Measurements from ENCODE around the gene REL.
"Not testable (repeated sequence)": the region's sequence is repeated elsewhere in the genome, so short reads cannot be mapped to it uniquely, and the experiment has no call there.

REL gene

DNA sequence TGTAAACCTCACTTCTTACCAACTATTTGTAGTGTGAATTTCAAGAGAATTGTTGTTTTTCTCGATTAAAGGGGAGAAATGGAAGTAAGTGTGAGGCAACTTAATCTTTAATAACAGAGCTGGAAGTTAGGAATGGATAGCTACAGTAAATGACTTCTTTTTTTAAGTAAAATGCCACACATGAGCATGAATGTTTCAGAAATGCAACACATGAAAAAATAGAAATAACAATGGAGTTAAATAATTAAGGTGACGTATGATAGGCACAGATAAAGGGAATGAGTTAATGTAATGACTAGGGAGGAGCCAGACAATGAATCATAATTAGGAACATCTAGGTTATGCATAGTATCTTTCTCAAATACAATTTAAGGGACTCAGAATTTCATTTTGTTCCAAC, 3.4 kb downstream of the REL start:
- no peak overlapping the region for H3K27ac ChIP-seq
- DNase-seq (ENCODE audit: low spot score), result peak; percentile 16
- POLR2A ChIA-PET (ENCODE audit: low non-redundant PET), result no interaction called here
- TF ChIP-seq, protein P1, sequence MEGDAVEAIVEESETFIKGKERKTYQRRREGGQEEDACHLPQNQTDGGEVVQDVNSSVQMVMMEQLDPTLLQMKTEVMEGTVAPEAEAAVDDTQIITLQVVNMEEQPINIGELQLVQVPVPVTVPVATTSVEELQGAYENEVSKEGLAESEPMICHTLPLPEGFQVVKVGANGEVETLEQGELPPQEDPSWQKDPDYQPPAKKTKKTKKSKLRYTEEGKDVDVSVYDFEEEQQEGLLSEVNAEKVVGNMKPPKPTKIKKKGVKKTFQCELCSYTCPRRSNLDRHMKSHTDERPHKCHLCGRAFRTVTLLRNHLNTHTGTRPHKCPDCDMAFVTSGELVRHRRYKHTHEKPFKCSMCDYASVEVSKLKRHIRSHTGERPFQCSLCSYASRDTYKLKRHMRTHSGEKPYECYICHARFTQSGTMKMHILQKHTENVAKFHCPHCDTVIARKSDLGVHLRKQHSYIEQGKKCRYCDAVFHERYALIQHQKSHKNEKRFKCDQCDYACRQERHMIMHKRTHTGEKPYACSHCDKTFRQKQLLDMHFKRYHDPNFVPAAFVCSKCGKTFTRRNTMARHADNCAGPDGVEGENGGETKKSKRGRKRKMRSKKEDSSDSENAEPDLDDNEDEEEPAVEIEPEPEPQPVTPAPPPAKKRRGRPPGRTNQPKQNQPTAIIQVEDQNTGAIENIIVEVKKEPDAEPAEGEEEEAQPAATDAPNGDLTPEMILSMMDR (conservative IDR thresholded peaks at IDR 0.05; ENCODE audit: low read depth), result no peak
- CTCF ChIA-PET, result no interaction called here

DNA sequence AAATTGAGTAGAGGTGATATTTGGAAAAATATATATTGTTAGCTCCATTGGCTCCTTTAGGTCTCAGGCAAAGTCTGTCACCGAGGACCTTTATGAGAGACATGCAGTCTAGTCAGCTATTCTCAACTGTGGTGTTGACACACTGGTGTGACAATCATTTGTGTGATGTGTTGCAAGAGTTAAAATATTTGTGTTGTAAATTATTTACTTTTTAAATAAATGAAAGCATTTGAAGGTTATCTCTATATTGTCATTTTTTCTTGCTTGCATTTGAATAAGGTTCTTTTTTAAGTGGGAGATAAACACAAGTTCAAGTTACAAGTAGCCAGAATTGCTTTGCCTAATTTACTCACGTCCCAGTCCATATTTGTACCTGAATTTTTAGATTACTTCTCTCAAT, 4.3 kb downstream of the REL start:
- H3K27ac ChIP-seq, result no peak overlapping the region
- DNase-seq (ENCODE audit: low spot score), result no peak
- ChIA-PET POLR2A (ENCODE audit: low non-redundant PET) (no interaction called here), CTCF (no interaction called here)
- TF ChIP-seq, protein P1 (conservative IDR thresholded peaks at IDR 0.05; ENCODE audit: low read depth), result no peak

DNA sequence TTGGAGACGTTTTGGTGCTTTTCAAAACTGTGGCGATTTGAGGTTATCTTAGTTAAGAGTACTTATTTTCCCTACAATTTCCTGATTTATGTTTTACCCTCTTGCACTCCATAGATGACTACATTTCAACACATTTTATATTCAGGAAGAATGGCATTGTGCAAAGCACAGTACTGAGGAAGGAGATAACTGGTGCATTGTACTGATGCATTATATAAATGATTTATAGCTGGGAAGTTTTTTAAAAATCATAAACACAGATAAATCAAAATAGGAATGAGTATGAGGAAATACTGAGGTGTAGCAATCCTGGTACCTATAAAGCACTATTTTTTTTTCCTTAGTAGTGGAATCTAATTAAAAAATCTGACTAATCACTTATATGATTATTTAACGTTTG, 5.6 kb downstream of the REL start:
- H3K27ac ChIP-seq, result no peak overlapping the region
- CTCF ChIA-PET, result interaction anchor here (0.6 kb wide), 2 partner anchors 10 to 33 kb away, joined by 3 read pairs; no protein-coding TSS in a partner anchor
- TF ChIP-seq, protein P1 (conservative IDR thresholded peaks at IDR 0.05; ENCODE audit: low read depth), result no peak
- POLR2A ChIA-PET (ENCODE audit: low non-redundant PET), result interaction anchor here (0.8 kb wide), 1 partner anchor 61 kb away, joined by 3 read pairs; no protein-coding TSS in a partner anchor
- DNase-seq (ENCODE audit: low spot score), result no peak

DNA sequence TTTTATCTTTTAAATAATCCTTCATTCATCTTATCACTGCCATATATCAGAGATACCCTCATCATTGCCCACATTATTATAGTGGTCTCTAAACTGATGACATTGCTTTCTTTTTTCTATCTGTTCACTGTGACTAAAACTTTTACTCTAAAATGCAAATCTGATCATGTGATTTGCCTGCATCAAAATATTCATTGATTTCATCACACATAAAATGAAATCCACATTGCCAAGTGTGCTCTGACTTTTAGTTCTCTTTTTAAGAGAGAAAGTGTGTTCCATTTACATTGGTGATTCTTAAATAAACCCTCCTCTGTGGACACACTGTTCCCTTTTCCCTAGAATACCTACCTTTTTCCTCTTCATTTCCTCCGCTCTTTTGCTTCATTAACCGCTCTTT, 7.5 kb downstream of the REL start:
- ChIA-PET CTCF (no interaction called here), POLR2A (ENCODE audit: low non-redundant PET) (no interaction called here)
- TF ChIP-seq, protein P1 (conservative IDR thresholded peaks at IDR 0.05; ENCODE audit: low read depth), result no peak
- no peak overlapping the region for H3K27ac ChIP-seq
- DNase-seq (ENCODE audit: low spot score), result no peak

DNA sequence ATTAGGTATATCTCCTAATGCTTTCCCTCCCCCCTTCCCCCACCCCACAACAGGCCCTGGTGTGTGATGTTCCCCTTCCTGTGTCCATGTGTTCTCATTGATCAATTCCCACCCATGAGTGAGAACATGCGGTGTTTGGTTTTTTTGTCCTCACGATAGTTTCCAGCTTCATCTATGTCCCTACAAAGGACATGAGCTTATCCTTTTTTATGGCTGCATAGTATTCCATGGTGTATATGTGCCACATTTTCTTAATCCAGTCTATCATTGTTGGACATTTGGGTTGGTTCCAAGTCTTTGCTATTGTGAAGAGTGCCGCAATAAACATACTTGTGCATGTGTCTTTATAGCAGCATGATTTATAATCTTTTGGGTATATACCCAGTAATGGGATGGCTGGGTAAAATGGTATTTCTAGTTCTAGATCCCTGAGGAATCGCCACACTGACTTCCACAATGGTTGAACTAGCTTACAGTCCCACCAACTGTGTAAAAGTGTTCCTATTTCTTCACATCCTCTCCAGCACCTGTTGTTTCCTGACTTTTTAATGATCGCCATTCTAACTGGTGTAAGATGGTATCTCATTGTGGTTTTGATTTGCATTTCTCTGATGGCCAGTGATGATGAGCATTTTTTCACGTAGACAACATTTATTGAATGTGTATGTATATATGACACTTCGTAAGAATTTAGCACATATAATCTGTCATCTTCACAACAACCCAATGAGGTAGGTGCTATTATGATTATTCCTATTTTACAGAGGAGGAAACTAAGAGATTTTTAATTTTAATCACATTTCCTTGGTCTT, 8.4 kb downstream of the REL start:
- POLR2A ChIA-PET (ENCODE audit: low non-redundant PET); H3K27ac ChIP-seq; CTCF ChIA-PET; DNase-seq (ENCODE audit: low spot score): not testable (repeated sequence)

DNA sequence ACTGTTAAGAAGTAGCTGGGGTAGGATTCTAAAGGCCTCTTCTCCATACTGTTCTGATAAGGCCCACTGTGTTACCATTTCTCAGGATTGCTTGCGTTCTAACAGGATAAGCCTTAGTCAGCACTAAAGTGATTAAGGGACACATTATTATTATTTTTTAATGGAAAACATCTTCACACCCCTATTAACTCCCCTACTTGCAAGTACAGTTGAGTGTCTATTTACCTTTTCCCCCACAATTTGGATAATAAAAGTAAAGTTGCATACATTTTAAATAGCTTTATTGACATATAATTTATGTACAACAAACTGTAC, 9.0 kb downstream of the REL start:
- POLR2A ChIA-PET (ENCODE audit: low non-redundant PET), result no interaction called here
- TF ChIP-seq, protein P1 (conservative IDR thresholded peaks at IDR 0.05; ENCODE audit: low read depth), result no peak
- no peak for DNase-seq (ENCODE audit: low spot score)
- CTCF ChIA-PET, result no interaction called here
- H3K27ac ChIP-seq, result no peak overlapping the region

DNA sequence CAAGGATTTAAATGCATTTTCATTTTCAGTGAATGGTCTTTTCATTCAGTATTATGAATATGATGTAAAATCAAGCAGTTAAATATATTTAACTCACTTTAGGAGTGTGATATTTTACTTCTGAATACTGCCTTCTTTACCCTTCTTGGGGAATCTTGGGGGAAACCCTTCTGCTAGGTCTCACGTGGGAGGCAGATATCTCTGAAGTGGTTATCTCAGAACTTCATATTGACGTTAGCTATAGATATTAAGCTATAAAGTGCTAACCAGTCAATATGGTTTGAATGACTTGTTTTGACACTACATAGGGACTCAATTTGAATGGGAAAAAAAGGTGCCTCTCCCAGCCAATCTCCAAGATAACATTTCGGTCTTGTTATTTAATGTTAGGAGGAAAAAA, 9.8 kb downstream of the REL start:
- TF ChIP-seq, protein P1 (conservative IDR thresholded peaks at IDR 0.05; ENCODE audit: low read depth), result no peak

More for the DNA sequence above, 9.8 kb downstream of the REL start:
- ChIA-PET CTCF (no interaction called here), POLR2A (ENCODE audit: low non-redundant PET) (no interaction called here)
- DNase-seq (ENCODE audit: low spot score), result no peak
- H3K27ac ChIP-seq, result no peak overlapping the region

Measured in RWPE1 (cell line).